Melanocyte of skin (primary cell): ENCODE data around the gene RAB21. TPM values are rescaled to one million over a fixed set of nuclear protein-coding genes. Genes with fewer than 3 reads are reported as not detected.

Source experiments
- total RNA-seq, 2 donors: library from RNA; depleted of rRNA; stranded (reverse); fragments of >200 nt; gene quantifications; 2 replicates each; pipeline ENCODE4 v1.2.3, GENCODE V29; 2012

RAB21 gene
- 1 to 10 TPM; 6.5 to 7.0 TPM for total RNA-seq

GRCh38 chr12:71754461-71755145 lies at the start of gene RAB21:
RAB21 (plus strand) TSS chr12:71754863; CDS start chr12:71755130, 267 bp downstream.

Other genes with a start within 250 kb of the RAB21 start
- 10 to 100 TPM; 23.0 to 25.8 TPM for gene ZFC3H1, start 91.0 kb upstream of the RAB21 start, total RNA-seq
- 1 to 10 TPM; 2.4 to 4.0 TPM for gene THAP2, start 90.6 kb upstream of the RAB21 start, total RNA-seq
- gene TMEM19, start 68.8 kb upstream of the RAB21 start, total RNA-seq = 10 to 100 TPM; 30.6 to 33.6 TPM
- gene TBC1D15, start 84.9 kb downstream of the RAB21 start, total RNA-seq = 10 to 100 TPM; 15.5 to 16.0 TPM
- not detected for gene TPH2, start 184.0 kb downstream of the RAB21 start, total RNA-seq